CD14-positive monocyte (primary cell): Measurements from ENCODE around the gene COPS9. TPM values are rescaled to one million over a fixed set of nuclear protein-coding genes. Genes with fewer than 3 reads are reported as not detected.

Experiments
- DNase-seq, 3 donors: peaks; one replicate each; pipeline ENCODE4 v3.0.0-alpha.2; 2011 to 2022
- H2AFZ ChIP-seq: 2 replicates; pipeline ENCODE4 v1.6.0; 2012; ENCODE audit warnings: mild to moderate bottlenecking, low read depth, low read length, inconsistent platforms; ENCODE audit not compliant: insufficient read depth, poor library complexity, severe bottlenecking
- H3K27ac ChIP-seq, 2 donors: 1 replicate in 1 of 2; 2 replicates in 1 of 2; pipeline ENCODE4 v1.5.1; 2012 to 2013; ENCODE audit warnings: low read length in 2 of 2, control low read depth in 1 of 2, inconsistent platforms in 1 of 2, low read depth in 1 of 2, mild to moderate bottlenecking in 1 of 2
- H3K27me3 ChIP-seq, 2 donors: one replicate each; pipeline versions ENCODE4 v1.6.0 to v1.6.1; 2011 to 2013; ENCODE audit warnings: low read length in 2 of 2; ENCODE audit not compliant: control insufficient read depth in 2 of 2, insufficient read depth in 2 of 2
- H3K36me3 ChIP-seq, 2 donors: replicated peaks in 1 of 2; 1 replicate in 1 of 2; 2 replicates in 1 of 2; pipeline versions ENCODE4 v1.5.1 to v1.6.1; 2012 to 2013; ENCODE audit warnings: low read length in 2 of 2, control low read depth in 1 of 2, inconsistent platforms in 1 of 2, mild to moderate bottlenecking in 1 of 2; ENCODE audit not compliant: insufficient read depth in 2 of 2, control insufficient read depth in 1 of 2
- H3K4me1 ChIP-seq, 2 donors: 1 replicate in 1 of 2; 2 replicates in 1 of 2; pipeline versions ENCODE4 v1.5.1 to v1.6.1; 2012 to 2013; ENCODE audit warnings: low read length in 2 of 2, control low read depth in 1 of 2, inconsistent platforms in 1 of 2, mild to moderate bottlenecking in 1 of 2, moderate library complexity in 1 of 2; ENCODE audit not compliant: insufficient read depth in 2 of 2, control insufficient read depth in 1 of 2
- H3K4me2 ChIP-seq: replicated peaks from 2 replicates; pipeline ENCODE3; 2012; ENCODE audit warnings: low read length, moderate library complexity, mild to moderate bottlenecking; ENCODE audit not compliant: poor library complexity, severe bottlenecking; ENCODE audit errors: extremely low read depth
- H3K4me3 ChIP-seq, 3 experiments: fragments of 200-600 bp in 1 of 3; sonication (generic) in 1 of 3; replicated peaks in 1 of 3; 1 replicate in 2 of 3; 2 replicates in 1 of 3; pipeline ENCODE4 v1.5.1; 2011 to 2013; ENCODE audit warnings: low read length in 3 of 3, mild to moderate bottlenecking in 3 of 3, control low read depth in 2 of 3, low read depth in 2 of 3, inconsistent platforms in 1 of 3, moderate library complexity in 1 of 3
- H3K79me2 ChIP-seq: 2 replicates; pipeline ENCODE4 v1.6.0; 2012; ENCODE audit warnings: mild to moderate bottlenecking, control low read depth, inconsistent platforms, low read length, moderate library complexity; ENCODE audit not compliant: insufficient read depth
- H3K9ac ChIP-seq: 2 replicates; pipeline ENCODE4 v1.6.0; 2017; ENCODE audit warnings: low read length, mild to moderate bottlenecking; ENCODE audit not compliant: insufficient read depth, poor library complexity, severe bottlenecking
- H3K9me3 ChIP-seq, 2 donors: replicated peaks in 1 of 2; 1 replicate in 1 of 2; 2 replicates in 1 of 2; pipeline versions ENCODE4 v1.5.1 to v1.6.1; 2012 to 2013; ENCODE audit warnings: low read length in 2 of 2, control low read depth in 1 of 2; ENCODE audit not compliant: control insufficient read depth in 1 of 2, insufficient read depth in 1 of 2
- H4K20me1 ChIP-seq: 2 replicates; pipeline ENCODE4 v1.6.0; 2012; ENCODE audit warnings: mild to moderate bottlenecking, low read length, control low read depth, moderate library complexity; ENCODE audit not compliant: insufficient read depth
- H3K27ac Mint-ChIP-seq, 7 donors: one replicate each; pipeline ENCODE4 v1.8.0; 2020; ENCODE audit warnings: mild to moderate bottlenecking in 7 of 7, mixed read lengths in 7 of 7, moderate library complexity in 6 of 7, inconsistent platforms in 2 of 7
- H3K27me3 Mint-ChIP-seq, 3 donors: one replicate each; pipeline ENCODE4 v1.8.0; 2021 to 2022; ENCODE audit warnings: low read depth in 3 of 3, mild to moderate bottlenecking in 3 of 3, mixed read lengths in 3 of 3, moderate library complexity in 3 of 3, inconsistent platforms in 1 of 3
- H3K36me3 Mint-ChIP-seq, 2 donors: one replicate each; pipeline ENCODE4 v1.8.0; 2020; ENCODE audit warnings: mixed read lengths in 2 of 2, inconsistent platforms in 1 of 2, mild to moderate bottlenecking in 1 of 2
- H3K4me1 Mint-ChIP-seq: one replicate; pipeline ENCODE4 v1.8.0; 2020; ENCODE audit warnings: mild to moderate bottlenecking, mixed read lengths
- H3K4me3 Mint-ChIP-seq, 2 donors: one replicate each; pipeline ENCODE4 v1.8.0; 2020; ENCODE audit warnings: mild to moderate bottlenecking in 2 of 2, mixed read lengths in 2 of 2, moderate library complexity in 1 of 2
- H3K9me3 Mint-ChIP-seq, 7 donors: one replicate each; pipeline ENCODE4 v1.8.0; 2020 to 2022; ENCODE audit warnings: mixed read lengths in 7 of 7, mild to moderate bottlenecking in 6 of 7, moderate library complexity in 6 of 7, inconsistent platforms in 2 of 7
- WGBS: methylation state at CpG from one replicate; pipeline ENCODE4 v1.1.5; 2013; ENCODE audit warnings: missing lambda C conversion rate; ENCODE audit not compliant: insufficient coverage; 5-methylcytosine and 5-hydroxymethylcytosine counted together
- intact Hi-C, 2 donors: fragments of 100-400 bp; cut with micrococcal nuclease; formaldehyde crosslinking; loops; one replicate each; pipeline versions ENCODE4 v1.15.0 to v1.15.1; 2023
- polyA plus RNA-seq, 3 donors: library from polyadenylated mRNA; depleted of rRNA in 1 of 3; unstranded in 2 of 3; stranded (reverse) in 1 of 3; fragments of 300-500 nt in 2 of 3; fragments of >200 nt in 1 of 3; fragmentation: Illumina TruSeq in 2 of 3; gene quantifications; 1 replicate in 2 of 3; 2 replicates in 1 of 3; pipeline ENCODE4 v1.2.3, GENCODE V29; 2012 to 2021
- TF ChIP-seq, protein P1 (sequence below): fragments of 200-600 bp; IDR thresholded peaks from one replicate; pipeline ENCODE4 v1.8.0; 2022; ENCODE audit warnings: antibody characterized with exemption, mild to moderate bottlenecking

COPS9 gene
- polyA plus RNA-seq, 3 donors = 123 to 300 (median 268) TPM

- Histone ChIP-seq H2AFZ (no peak overlapping the region), H3K4me2 (no peak overlapping the region), H4K20me1 (no peaks in the 10 kb centered on the region), H3K36me3 (no peaks in the 10 kb centered on the region), H3K9me3 (peaks cover 18 to 31% of the 10 kb centered on the region in 2 donors), H3K27ac (no peak overlapping the region), H3K4me3 (no peak overlapping the region), H3K9ac (no peak overlapping the region), H3K79me2 (no peaks in the 10 kb centered on the region), H3K27me3 (peaks cover 38 to 55% of the 10 kb centered on the region in 2 donors), H3K4me1 (no peaks in the 10 kb centered on the region)
- intact Hi-C loops = no loop called here
- TF ChIP-seq, protein P1, sequence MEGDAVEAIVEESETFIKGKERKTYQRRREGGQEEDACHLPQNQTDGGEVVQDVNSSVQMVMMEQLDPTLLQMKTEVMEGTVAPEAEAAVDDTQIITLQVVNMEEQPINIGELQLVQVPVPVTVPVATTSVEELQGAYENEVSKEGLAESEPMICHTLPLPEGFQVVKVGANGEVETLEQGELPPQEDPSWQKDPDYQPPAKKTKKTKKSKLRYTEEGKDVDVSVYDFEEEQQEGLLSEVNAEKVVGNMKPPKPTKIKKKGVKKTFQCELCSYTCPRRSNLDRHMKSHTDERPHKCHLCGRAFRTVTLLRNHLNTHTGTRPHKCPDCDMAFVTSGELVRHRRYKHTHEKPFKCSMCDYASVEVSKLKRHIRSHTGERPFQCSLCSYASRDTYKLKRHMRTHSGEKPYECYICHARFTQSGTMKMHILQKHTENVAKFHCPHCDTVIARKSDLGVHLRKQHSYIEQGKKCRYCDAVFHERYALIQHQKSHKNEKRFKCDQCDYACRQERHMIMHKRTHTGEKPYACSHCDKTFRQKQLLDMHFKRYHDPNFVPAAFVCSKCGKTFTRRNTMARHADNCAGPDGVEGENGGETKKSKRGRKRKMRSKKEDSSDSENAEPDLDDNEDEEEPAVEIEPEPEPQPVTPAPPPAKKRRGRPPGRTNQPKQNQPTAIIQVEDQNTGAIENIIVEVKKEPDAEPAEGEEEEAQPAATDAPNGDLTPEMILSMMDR = no peak
- 71% methylated on average over 1 of the region's 2 CpGs for WGBS
- no peaks in the 10 kb centered on the region for H3K4me1 Mint-ChIP-seq
- H3K9me3 Mint-ChIP-seq = peaks cover 0 to 37% (median 23%) of the 10 kb centered on the region in 7 donors
- H3K4me3 Mint-ChIP-seq = peak overlapping the region in 1 of 2 donors; percentile 40
- H3K27me3 Mint-ChIP-seq = peaks cover 52 to 72% (median 68%) of the 10 kb centered on the region in 3 donors
- H3K36me3 Mint-ChIP-seq = no peaks in the 10 kb centered on the region
- H3K27ac Mint-ChIP-seq = no peak overlapping the region
- no peak for DNase-seq
These were observed 37.8 kb downstream of the COPS9 start for GRCh38 chr2:240098349-240098748.

GRCh38 chr2:240095556-240096523, 40.3 kb downstream of the COPS9 start:
- 8% methylated on average over 43 of the region's 43 CpGs for WGBS
- H3K9me3 ChIP-seq = peaks cover 18 to 31% of the 10 kb centered on the region in 2 donors
- H3K27me3 Mint-ChIP-seq = peaks cover 58 to 80% (median 70%) of the 10 kb centered on the region in 3 donors
- peak overlapping the region in 1 of 2 donors; percentile 71 for H3K4me3 Mint-ChIP-seq
- H3K9me3 Mint-ChIP-seq = peaks cover 0 to 43% (median 28%) of the 10 kb centered on the region in 7 donors
- H3K36me3 Mint-ChIP-seq = no peaks in the 10 kb centered on the region
- H3K4me1 ChIP-seq = no peaks in the 10 kb centered on the region
- H3K27ac ChIP-seq = no peak overlapping the region
- no peak overlapping the region for H3K4me3 ChIP-seq
- no peak overlapping the region for H3K4me2 ChIP-seq
- no peak overlapping the region for H2AFZ ChIP-seq
- H3K36me3 ChIP-seq = no peaks in the 10 kb centered on the region
- no peak overlapping the region for H3K27ac Mint-ChIP-seq
- no peak for DNase-seq
- TF ChIP-seq, protein P1 = no peak
- H3K79me2 ChIP-seq = no peaks in the 10 kb centered on the region
- H3K9ac ChIP-seq = no peak overlapping the region
- H4K20me1 ChIP-seq = no peaks in the 10 kb centered on the region
- no peaks in the 10 kb centered on the region for H3K4me1 Mint-ChIP-seq
- peaks cover 40 to 60% of the 10 kb centered on the region in 2 donors for H3K27me3 ChIP-seq
- intact Hi-C loops = no loop called here
